ENCODE data around the gene TRIM40. TPM values are rescaled to one million over a fixed set of nuclear protein-coding genes. Genes with fewer than 3 reads are reported as not detected.
A peak's percentile ranks its signal among the peaks of the same experiment; 100 is the strongest.

The TRIM40 gene
- total and polyA plus RNA-seq, 2 of the 13 experiments (the other 11 are each of a cell fraction or from before 2014, with no cell fraction given): 0.58 TPM; not detected in 1

DNA sequence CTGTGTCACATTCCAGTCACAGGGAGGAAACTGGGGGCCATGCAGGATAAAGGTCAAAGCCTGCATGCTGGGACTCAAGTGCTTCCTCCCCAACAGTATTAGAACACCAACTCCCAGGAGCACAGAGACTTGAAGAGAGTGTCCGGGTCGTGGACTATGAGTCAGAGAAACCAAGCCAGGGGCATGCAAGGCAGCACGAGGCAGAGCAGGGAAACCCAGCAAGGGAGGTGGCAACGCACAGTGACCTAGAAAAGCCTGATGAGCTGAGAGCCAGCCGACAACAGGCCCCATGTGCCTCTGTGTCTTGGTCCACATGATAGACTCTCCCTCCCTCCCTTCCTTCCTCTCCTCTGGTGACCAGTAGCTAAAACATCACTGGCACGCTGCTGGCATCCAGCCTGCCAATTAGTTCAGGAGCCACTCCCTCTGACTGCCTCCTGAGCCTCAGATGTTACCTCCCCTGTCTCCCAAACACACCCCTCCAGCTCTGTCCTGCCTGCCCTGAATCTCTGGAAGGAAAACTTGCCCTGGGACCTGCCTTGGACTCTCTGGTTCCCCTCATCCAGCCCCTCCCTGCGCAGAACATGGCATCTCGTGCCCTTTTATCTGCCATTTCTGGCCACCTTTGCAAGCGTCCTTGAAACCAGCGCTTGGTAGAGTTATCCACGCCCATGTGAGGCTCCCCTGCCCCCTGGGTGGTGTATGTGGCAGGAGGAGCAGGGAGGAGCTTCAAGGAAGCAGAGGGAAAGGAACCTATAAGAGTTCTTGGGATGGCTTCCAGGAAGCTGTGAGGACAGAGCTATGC, 44.2 kb upstream of the TRIM40 start (continued):
- TF ChIP-seq, protein P1, sequence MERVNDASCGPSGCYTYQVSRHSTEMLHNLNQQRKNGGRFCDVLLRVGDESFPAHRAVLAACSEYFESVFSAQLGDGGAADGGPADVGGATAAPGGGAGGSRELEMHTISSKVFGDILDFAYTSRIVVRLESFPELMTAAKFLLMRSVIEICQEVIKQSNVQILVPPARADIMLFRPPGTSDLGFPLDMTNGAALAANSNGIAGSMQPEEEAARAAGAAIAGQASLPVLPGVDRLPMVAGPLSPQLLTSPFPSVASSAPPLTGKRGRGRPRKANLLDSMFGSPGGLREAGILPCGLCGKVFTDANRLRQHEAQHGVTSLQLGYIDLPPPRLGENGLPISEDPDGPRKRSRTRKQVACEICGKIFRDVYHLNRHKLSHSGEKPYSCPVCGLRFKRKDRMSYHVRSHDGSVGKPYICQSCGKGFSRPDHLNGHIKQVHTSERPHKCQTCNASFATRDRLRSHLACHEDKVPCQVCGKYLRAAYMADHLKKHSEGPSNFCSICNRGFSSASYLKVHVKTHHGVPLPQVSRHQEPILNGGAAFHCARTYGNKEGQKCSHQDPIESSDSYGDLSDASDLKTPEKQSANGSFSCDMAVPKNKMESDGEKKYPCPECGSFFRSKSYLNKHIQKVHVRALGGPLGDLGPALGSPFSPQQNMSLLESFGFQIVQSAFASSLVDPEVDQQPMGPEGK (CRISPR knock-in tag; IDR thresholded peaks at IDR 0.05): 0 out of 2 replicates have a peak, but pooled peaks have one; percentile 26
- TF ChIP-seq ZNF335 (CRISPR knock-in tag; IDR thresholded peaks at IDR 0.05): peak; percentile 60; the same call in 1 of the 2 replicates
- no peak for TF ChIP-seq ATRX (CRISPR knock-in tag; IDR thresholded peaks at IDR 0.05; ENCODE audit: borderline replicate concordance)
- no peak for TF ChIP-seq SAFB2 (CRISPR knock-in tag; IDR thresholded peaks at IDR 0.05; ENCODE audit: borderline replicate concordance, low read depth)
- TF ChIP-seq CHCHD3 (CRISPR knock-in tag; IDR thresholded peaks at IDR 0.05): peak; percentile 43; the same call in 1 of the 2 replicates
- no peak for TF ChIP-seq ZC3H13 (CRISPR knock-in tag; IDR thresholded peaks at IDR 0.05)
- TF ChIP-seq, protein P2, sequence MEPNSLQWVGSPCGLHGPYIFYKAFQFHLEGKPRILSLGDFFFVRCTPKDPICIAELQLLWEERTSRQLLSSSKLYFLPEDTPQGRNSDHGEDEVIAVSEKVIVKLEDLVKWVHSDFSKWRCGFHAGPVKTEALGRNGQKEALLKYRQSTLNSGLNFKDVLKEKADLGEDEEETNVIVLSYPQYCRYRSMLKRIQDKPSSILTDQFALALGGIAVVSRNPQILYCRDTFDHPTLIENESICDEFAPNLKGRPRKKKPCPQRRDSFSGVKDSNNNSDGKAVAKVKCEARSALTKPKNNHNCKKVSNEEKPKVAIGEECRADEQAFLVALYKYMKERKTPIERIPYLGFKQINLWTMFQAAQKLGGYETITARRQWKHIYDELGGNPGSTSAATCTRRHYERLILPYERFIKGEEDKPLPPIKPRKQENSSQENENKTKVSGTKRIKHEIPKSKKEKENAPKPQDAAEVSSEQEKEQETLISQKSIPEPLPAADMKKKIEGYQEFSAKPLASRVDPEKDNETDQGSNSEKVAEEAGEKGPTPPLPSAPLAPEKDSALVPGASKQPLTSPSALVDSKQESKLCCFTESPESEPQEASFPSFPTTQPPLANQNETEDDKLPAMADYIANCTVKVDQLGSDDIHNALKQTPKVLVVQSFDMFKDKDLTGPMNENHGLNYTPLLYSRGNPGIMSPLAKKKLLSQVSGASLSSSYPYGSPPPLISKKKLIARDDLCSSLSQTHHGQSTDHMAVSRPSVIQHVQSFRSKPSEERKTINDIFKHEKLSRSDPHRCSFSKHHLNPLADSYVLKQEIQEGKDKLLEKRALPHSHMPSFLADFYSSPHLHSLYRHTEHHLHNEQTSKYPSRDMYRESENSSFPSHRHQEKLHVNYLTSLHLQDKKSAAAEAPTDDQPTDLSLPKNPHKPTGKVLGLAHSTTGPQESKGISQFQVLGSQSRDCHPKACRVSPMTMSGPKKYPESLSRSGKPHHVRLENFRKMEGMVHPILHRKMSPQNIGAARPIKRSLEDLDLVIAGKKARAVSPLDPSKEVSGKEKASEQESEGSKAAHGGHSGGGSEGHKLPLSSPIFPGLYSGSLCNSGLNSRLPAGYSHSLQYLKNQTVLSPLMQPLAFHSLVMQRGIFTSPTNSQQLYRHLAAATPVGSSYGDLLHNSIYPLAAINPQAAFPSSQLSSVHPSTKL (CRISPR knock-in tag; IDR thresholded peaks at IDR 0.05): peak; percentile 29; the same call in 1 of the 2 replicates
- peak; percentile 56; the same call in 1 of the 2 replicates for TF ChIP-seq ARNTL (CRISPR knock-in tag; IDR thresholded peaks at IDR 0.05)
- no peak for TF ChIP-seq LCORL (IDR thresholded peaks at IDR 0.05)
- TF ChIP-seq LCORL (CRISPR knock-in tag; IDR thresholded peaks at IDR 0.05): 0 out of 2 replicates have a peak, but pooled peaks have one; percentile 15
- TF ChIP-seq ZNF878 (CRISPR knock-in tag; IDR thresholded peaks at IDR 0.05): no peak
- TF ChIP-seq, protein P3, sequence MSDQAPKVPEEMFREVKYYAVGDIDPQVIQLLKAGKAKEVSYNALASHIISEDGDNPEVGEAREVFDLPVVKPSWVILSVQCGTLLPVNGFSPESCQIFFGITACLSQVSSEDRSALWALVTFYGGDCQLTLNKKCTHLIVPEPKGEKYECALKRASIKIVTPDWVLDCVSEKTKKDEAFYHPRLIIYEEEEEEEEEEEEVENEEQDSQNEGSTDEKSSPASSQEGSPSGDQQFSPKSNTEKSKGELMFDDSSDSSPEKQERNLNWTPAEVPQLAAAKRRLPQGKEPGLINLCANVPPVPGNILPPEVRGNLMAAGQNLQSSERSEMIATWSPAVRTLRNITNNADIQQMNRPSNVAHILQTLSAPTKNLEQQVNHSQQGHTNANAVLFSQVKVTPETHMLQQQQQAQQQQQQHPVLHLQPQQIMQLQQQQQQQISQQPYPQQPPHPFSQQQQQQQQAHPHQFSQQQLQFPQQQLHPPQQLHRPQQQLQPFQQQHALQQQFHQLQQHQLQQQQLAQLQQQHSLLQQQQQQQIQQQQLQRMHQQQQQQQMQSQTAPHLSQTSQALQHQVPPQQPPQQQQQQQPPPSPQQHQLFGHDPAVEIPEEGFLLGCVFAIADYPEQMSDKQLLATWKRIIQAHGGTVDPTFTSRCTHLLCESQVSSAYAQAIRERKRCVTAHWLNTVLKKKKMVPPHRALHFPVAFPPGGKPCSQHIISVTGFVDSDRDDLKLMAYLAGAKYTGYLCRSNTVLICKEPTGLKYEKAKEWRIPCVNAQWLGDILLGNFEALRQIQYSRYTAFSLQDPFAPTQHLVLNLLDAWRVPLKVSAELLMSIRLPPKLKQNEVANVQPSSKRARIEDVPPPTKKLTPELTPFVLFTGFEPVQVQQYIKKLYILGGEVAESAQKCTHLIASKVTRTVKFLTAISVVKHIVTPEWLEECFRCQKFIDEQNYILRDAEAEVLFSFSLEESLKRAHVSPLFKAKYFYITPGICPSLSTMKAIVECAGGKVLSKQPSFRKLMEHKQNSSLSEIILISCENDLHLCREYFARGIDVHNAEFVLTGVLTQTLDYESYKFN (CRISPR knock-in tag; conservative IDR thresholded peaks at IDR 0.05): peak; percentile 23; the same call in 1 of the 2 replicates
- TF ChIP-seq DPF2 (CRISPR knock-in tag; IDR thresholded peaks at IDR 0.05; ENCODE audit: borderline replicate concordance, low read depth): 0 out of 2 replicates have a peak, but pooled peaks have one; percentile 20
- no peak for TF ChIP-seq YEATS2 (CRISPR knock-in tag; IDR thresholded peaks at IDR 0.05; ENCODE audit: borderline replicate concordance)
- peak; percentile 18 for TF ChIP-seq TEAD3 (CRISPR knock-in tag; optimal IDR thresholded peaks at IDR 0.05; ENCODE audit: borderline replicate concordance)
- no peak for TF ChIP-seq CBX2 (IDR thresholded peaks at IDR 0.05; ENCODE audit: low read depth, low read length)
- peak; percentile 30; the same call in 1 of the 2 replicates for TF ChIP-seq CBX2 (CRISPR knock-in tag; IDR thresholded peaks at IDR 0.05; ENCODE audit: low read depth)
- TF ChIP-seq FOSL1 (CRISPR knock-in tag; IDR thresholded peaks at IDR 0.05; ENCODE audit: borderline replicate concordance): no peak
- TF ChIP-seq AGO1 (IDR thresholded peaks at IDR 0.05; ENCODE audit: low read depth, low read length, poor library complexity, severe bottlenecking): no peak
- TF ChIP-seq GATAD1 (CRISPR knock-in tag; IDR thresholded peaks at IDR 0.05): peak; percentile 39; the same call in 1 of the 2 replicates

Measured in HepG2 (cell line).